Astrocyte of the spinal cord (primary cell): ENCODE data around the gene ZDHHC7.
"Not testable (repeated sequence)": the region's sequence is repeated elsewhere in the genome, so short reads cannot be mapped to it uniquely, and the experiment has no call there.

ENCODE experiments used
- DNase-seq: peaks from one replicate; pipeline ENCODE4 v3.0.0; 2011; ENCODE audit warnings: low read depth, low spot score
- H3K4me3 ChIP-seq: 2 replicates; pipeline ENCODE4 v1.5.1; 2011; ENCODE audit warnings: low read depth, mild to moderate bottlenecking, low read length, moderate library complexity
- in situ Hi-C: cut with HindIII; loops from 2 replicates; pipeline ENCODE4 v1.10.0; 2017; ENCODE audit warnings: low sequenced_read_pairs
- TF ChIP-seq, protein P1 (sequence below): IDR thresholded peaks from 2 replicates; pipeline ENCODE4 v1.5.1; 2012; ENCODE audit warnings: low read depth, mild to moderate bottlenecking, low read length, inconsistent platforms

The ZDHHC7 gene

DNA sequence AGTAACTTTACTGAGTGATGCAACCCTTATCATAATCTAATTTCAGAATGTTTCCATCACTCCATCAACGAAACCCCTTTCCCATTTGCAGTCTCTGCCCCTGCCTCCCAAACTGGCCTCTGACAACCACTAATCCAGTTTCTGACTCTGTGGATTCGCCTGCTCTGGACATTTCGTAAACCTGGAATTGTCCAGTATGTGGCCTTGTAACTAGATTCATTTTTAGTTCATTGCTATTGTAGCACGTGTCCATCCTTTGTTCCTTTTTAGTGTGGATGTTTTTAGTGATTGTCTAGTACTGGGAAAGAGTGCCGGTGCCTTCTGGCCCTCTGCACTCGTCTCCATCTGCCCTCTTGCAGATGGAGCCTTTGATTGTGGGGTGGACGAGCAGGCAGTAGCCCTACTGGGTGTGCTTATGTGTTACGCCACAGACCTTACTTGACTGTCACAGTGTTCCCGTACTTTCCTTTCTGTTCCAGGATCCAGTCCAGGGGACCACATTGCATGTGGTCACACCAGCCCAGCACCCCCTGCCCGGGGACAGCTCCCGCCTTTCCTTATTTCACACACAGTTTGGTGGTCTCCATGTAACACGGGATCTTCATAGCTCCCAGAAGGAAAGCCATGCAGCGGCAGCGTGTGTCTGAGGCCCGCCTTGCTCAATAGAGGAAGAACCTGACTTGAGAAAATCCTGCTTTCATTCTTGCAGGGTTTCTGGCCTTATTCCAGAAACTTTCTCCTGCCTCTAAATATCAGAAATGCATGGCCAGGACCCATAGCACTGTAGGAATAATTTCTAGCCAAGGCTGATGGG is 25.1 kb upstream of the ZDHHC7 start:
- no peak for DNase-seq
- in situ Hi-C loops: no loop called here
- TF ChIP-seq, protein P1, sequence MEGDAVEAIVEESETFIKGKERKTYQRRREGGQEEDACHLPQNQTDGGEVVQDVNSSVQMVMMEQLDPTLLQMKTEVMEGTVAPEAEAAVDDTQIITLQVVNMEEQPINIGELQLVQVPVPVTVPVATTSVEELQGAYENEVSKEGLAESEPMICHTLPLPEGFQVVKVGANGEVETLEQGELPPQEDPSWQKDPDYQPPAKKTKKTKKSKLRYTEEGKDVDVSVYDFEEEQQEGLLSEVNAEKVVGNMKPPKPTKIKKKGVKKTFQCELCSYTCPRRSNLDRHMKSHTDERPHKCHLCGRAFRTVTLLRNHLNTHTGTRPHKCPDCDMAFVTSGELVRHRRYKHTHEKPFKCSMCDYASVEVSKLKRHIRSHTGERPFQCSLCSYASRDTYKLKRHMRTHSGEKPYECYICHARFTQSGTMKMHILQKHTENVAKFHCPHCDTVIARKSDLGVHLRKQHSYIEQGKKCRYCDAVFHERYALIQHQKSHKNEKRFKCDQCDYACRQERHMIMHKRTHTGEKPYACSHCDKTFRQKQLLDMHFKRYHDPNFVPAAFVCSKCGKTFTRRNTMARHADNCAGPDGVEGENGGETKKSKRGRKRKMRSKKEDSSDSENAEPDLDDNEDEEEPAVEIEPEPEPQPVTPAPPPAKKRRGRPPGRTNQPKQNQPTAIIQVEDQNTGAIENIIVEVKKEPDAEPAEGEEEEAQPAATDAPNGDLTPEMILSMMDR: no peak
- H3K4me3 ChIP-seq: no peak overlapping the region

DNA sequence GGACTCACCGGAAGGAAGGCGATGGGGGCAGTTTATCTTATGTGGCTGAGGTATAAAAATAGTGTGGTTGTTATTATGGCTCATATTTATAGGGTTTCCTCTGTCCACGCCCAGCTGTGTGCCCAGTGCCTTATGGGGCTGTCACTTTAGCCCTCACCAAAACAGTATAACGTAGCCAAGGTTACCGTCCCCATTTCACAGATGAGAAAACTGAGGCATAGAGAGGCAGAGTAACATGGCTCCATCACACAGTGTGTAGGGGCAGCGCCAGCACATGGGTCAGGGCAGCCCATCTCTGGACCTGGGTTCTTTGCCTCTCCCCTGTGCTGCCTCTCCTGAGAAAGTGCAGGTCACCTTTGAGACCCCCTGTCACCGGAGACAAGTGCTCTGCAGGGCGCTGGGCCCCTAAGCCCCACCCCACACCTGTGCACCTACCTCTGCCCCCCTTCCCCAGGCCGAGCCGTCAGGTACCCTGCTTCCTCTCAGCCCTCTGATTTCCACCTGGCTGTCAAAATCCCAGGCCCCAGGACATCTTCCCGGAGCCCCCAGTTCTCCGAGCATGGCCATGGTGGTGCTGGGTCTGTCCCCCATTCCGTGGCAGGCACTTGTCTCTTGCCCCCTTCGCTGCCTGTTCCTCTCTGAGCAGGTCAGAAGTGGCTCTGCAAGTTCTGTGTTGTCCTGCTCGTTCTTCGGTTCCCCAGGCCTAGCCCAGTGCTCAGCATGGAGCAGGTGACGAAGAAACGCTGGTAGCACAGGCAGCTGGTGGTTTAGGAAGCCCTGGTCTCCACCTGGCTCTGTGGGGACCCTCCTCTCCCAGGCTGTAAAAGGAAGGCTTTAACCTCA is 23.5 kb upstream of the ZDHHC7 start:
- H3K4me3 ChIP-seq: no peak overlapping the region
- in situ Hi-C loops: no loop called here
- TF ChIP-seq, protein P1: no peak
- DNase-seq: no peak

DNA sequence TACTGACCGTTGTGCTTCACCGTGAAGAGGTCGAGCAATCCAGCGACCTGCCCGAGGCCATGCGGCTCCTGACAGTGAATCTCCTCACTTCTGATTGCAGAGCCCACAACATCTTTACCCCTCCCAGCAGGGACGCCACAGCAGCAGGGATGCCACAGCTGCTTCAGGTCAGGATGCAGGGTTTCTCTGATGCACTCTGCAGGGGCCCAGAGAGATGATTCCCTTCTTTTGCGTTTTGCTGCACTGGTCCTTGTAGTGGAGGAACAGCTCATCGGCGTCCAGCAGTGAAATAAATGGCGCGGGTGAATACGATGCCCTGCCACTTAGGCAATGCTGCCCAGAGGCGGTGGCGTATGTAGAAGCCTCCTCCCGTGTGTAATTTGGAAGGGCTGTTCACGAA is 21.8 kb upstream of the ZDHHC7 start:
- DNase-seq: no peak
- TF ChIP-seq, protein P1: no peak
- H3K4me3 ChIP-seq: no peak overlapping the region
- in situ Hi-C loops: no loop called here

DNA sequence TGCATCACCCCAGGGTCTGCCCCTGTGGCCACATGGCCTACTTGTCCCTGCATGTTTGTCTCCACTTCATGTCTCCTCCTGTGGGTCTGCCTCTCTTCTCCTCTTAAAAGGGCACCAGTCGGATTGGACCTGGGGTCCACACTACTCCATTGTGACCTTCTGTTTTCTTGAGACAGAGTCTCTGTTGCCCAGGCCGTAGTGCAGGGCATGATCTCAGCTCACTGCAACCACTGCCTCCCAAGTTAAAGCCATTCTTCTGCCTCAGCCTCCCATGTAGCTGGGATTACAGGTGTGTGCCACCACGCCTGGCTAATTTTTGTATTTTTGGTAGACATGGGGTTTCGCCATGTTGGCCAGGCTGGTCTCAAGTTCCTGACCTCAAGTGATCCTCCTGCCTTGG is 20.9 kb upstream of the ZDHHC7 start:
- H3K4me3 ChIP-seq, in situ Hi-C loops, DNase-seq: not testable (repeated sequence)

DNA sequence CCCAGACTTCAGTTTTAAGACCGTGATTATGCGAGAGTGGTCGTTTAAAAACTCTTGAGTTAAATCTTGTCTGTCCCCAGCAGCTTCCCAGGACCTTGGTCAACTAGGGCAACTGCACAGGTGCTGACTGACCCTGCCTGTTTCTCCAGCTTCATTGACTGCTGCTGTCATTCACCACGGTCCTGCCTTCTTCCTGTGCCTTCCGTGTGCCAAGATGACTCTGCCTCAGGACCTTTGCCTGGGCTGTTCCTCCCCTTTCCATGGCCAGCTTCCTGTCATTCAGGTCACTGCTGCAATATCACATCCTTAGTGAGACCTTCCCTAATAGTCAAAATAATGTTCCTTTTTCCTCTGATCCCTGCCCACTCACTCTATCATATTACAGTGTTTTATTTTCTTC is 20.1 kb upstream of the ZDHHC7 start:
- in situ Hi-C loops: no loop called here
- TF ChIP-seq, protein P1: no peak
- no peak for DNase-seq
- no peak overlapping the region for H3K4me3 ChIP-seq

DNA sequence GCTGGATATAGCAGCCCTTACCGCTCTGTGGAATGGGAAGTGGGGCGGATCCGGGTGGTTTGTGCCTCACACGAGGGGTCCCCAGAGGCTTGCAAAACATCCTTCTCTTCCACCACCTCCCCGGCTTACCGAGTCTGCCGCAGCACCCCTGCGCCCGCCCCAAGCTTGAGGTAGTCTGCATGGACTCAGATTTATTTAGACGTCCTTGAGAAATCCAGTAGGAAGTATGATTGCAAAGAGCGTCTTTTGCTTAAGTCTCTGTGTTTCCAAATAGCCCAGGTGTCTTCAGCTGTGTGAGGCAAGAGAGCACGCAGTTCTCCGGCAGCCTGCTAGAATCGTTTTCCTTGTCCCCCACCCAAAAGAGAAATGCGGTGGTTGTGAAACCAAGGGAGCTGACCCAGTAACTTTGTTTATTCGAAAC is 18.7 kb upstream of the ZDHHC7 start:
- no peak overlapping the region for H3K4me3 ChIP-seq

More for the DNA sequence above, 18.7 kb upstream of the ZDHHC7 start:
- TF ChIP-seq, protein P1: no peak
- in situ Hi-C loops: no loop called here
- DNase-seq: no peak
